ENCODE measurements around the gene VPS36.
A peak's percentile ranks its signal among the peaks of the same experiment; 100 is the strongest.
"Not testable (repeated sequence)": the region's sequence is repeated elsewhere in the genome, so short reads cannot be mapped to it uniquely, and the experiment has no call there.

VPS36 gene, protein sequence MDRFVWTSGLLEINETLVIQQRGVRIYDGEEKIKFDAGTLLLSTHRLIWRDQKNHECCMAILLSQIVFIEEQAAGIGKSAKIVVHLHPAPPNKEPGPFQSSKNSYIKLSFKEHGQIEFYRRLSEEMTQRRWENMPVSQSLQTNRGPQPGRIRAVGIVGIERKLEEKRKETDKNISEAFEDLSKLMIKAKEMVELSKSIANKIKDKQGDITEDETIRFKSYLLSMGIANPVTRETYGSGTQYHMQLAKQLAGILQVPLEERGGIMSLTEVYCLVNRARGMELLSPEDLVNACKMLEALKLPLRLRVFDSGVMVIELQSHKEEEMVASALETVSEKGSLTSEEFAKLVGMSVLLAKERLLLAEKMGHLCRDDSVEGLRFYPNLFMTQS

DNA sequence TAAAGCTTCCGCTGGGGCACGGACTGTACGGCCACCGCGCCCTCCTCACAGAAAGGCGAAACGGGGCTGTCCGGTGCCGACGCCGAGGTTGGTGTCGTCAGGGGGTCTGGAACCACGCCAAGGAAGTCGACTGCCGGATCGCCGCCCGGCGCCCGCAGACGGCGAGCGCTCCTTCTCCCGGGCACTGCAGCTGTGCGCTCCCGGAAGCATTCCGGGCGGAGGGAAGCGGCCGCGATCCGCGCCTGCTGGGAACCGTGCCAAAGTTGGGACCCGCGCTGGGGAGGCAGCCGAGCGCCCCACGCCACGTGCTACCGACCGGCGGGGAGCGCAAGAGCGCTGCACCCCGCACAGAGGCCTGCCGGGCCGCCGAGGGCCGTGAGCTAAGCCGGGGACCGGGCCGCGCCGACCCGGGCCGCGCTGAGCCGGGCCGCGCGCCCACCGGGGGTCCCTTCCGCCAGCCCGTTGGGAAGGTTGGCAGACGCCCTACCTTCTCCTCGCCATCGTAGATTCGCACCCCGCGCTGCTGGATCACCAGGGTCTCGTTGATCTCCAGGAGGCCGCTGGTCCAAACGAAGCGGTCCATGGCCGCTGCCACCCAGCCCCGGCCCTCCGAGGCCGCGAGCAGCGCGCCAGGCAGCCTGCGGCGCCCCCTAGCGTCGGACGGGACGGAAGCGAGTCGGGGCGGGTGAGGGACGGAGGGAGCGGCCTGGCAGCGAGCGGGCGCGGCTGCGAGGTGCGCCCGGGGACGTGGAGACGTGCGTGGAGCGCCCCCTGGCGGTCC, at the start of gene VPS36:
TSS of gene VPS36 (minus strand) at position 623 of the 781 bp plus-strand sequence. CDS start at position 583, 40 bp downstream.
- peak; percentile 97 for DNase-seq (ENCODE audit: low read depth)
- peak within 1 kb of the TSS; percentile 93 for H3K4me3 ChIP-seq (ENCODE audit: low read depth, low read length)
- TF ChIP-seq, protein P1, sequence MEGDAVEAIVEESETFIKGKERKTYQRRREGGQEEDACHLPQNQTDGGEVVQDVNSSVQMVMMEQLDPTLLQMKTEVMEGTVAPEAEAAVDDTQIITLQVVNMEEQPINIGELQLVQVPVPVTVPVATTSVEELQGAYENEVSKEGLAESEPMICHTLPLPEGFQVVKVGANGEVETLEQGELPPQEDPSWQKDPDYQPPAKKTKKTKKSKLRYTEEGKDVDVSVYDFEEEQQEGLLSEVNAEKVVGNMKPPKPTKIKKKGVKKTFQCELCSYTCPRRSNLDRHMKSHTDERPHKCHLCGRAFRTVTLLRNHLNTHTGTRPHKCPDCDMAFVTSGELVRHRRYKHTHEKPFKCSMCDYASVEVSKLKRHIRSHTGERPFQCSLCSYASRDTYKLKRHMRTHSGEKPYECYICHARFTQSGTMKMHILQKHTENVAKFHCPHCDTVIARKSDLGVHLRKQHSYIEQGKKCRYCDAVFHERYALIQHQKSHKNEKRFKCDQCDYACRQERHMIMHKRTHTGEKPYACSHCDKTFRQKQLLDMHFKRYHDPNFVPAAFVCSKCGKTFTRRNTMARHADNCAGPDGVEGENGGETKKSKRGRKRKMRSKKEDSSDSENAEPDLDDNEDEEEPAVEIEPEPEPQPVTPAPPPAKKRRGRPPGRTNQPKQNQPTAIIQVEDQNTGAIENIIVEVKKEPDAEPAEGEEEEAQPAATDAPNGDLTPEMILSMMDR (IDR thresholded peaks at IDR 0.05; ENCODE audit: insufficient read depth, low read depth, low read length, missing control alignments), result peak; percentile 97

- not testable (repeated sequence) for H3K4me3 ChIP-seq (ENCODE audit: low read depth, low read length); DNase-seq (ENCODE audit: low read depth)
Measured at GRCh38 chr13:52497979-52498378, 47.5 kb upstream of the VPS36 start.

GRCh38 chr13:52494241-52494640, 43.8 kb upstream of the VPS36 start:
- not testable (repeated sequence) for H3K4me3 ChIP-seq (ENCODE audit: low read depth, low read length); DNase-seq (ENCODE audit: low read depth)

DNA sequence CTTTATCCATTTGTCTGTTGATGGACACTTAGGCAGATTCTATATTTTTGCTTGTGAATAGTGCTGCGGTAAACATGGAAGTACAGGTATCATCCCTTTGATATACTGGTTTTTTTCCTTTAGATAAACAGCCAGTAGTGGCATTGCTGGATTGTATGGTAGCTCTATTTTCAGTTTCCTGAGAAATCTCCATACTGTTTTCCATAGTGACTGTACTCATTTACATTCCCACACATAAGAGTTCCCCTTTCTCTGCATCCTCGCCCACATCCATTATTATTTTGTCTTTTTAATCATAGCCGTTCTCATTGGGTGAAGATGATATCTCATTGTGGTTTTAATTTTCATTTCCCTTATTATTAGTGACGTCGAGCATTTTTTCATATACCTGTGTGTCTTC, 40.6 kb upstream of the VPS36 start:
- not testable (repeated sequence) for DNase-seq (ENCODE audit: low read depth); H3K4me3 ChIP-seq (ENCODE audit: low read depth, low read length)

DNA sequence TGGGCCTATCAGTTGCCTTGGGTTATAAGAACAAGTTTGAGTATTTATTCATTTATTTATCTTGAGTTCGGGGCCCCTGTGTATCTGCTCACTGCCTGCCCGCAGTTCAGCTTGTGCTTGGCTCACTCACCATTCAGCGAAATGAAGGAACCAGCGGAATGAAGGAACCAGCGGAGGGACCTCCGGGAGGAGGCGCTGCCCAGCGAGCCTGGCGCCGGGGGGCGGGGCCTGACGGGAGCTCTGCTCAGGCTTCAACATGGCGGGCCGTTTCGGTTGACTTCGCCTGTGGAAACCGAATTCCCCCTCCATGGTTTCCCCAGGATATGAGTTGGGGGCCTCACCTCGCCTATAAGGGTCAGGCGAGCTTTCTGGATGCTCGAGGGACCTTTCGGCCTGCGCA, 38.3 kb upstream of the VPS36 start:
- H3K4me3 ChIP-seq (ENCODE audit: low read depth, low read length); DNase-seq (ENCODE audit: low read depth): not testable (repeated sequence)

GRCh38 chr13:52487078-52487477, 36.6 kb upstream of the VPS36 start:
- DNase-seq (ENCODE audit: low read depth); H3K4me3 ChIP-seq (ENCODE audit: low read depth, low read length): not testable (repeated sequence)

DNA sequence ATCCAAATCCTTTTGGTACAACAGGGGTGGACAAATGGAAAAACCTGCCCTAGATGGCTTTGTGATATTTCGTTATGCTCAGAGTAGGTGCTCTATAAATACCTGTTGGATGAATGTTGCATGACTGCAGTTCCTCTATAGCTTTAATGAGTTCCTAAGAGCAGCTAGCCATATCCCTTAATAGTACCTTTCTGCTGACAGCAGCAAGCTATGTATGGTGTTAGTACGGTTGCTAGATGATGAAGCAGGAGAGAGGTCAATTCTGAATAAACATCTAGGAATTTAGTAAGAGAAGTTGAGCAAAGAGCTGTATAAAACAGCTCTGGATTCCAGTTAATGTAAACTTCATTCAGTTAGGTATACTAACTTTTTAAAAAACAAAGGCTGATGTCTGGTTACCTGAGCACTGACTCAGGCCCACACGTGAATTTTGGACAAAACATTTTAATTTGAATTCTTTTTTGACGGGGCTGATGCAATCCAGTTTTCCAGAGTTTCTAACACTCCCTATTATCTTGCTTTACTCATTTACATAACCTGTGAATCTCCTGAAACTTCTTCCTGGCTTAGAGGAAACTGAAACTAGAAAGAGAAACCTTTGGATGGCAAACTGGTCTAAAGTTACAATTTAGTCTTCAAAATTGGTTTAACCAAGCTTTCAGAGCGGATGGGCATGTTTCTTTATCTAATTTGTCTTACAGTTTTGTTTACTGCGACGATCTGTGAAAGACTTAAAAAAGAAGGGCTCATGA, 30.4 kb upstream of the VPS36 start:
- not testable (repeated sequence) for H3K4me3 ChIP-seq (ENCODE audit: low read depth, low read length); DNase-seq (ENCODE audit: low read depth)

GRCh38 chr13:52468487-52468886, 18.1 kb upstream of the VPS36 start:
- H3K4me3 ChIP-seq (ENCODE audit: low read depth, low read length); DNase-seq (ENCODE audit: low read depth): not testable (repeated sequence)

GRCh38 chr13:52463526-52463925, 13.1 kb upstream of the VPS36 start:
- TF ChIP-seq, protein P1 (IDR thresholded peaks at IDR 0.05; ENCODE audit: insufficient read depth, low read depth, low read length, missing control alignments), result no peak

GRCh38 chr13:52461265-52461664, 10.8 kb upstream of the VPS36 start:
- TF ChIP-seq, protein P1 (IDR thresholded peaks at IDR 0.05; ENCODE audit: insufficient read depth, low read depth, low read length, missing control alignments), result no peak
- no peak overlapping the region for H3K4me3 ChIP-seq (ENCODE audit: low read depth, low read length)
- DNase-seq (ENCODE audit: low read depth), result peak; percentile 16

More at GRCh38 chr13:52463526-52463925, 13.1 kb upstream of the VPS36 start:
- no peak overlapping the region for H3K4me3 ChIP-seq (ENCODE audit: low read depth, low read length)
- no peak for DNase-seq (ENCODE audit: low read depth)
